GM12891 (cell line): Measurements from ENCODE around the gene SMIM35.

ENCODE experiments used
- POLR2A ChIP-seq: IDR thresholded peaks from 2 replicates; pipeline ENCODE4 v1.6.1; 2011; ENCODE audit warnings: low read depth, low read length, control low read depth
- TAF1 ChIP-seq: IDR thresholded peaks from 2 replicates; pipeline ENCODE4 v1.6.1; 2011; ENCODE audit warnings: low read depth, low read length, control low read depth

DNA sequence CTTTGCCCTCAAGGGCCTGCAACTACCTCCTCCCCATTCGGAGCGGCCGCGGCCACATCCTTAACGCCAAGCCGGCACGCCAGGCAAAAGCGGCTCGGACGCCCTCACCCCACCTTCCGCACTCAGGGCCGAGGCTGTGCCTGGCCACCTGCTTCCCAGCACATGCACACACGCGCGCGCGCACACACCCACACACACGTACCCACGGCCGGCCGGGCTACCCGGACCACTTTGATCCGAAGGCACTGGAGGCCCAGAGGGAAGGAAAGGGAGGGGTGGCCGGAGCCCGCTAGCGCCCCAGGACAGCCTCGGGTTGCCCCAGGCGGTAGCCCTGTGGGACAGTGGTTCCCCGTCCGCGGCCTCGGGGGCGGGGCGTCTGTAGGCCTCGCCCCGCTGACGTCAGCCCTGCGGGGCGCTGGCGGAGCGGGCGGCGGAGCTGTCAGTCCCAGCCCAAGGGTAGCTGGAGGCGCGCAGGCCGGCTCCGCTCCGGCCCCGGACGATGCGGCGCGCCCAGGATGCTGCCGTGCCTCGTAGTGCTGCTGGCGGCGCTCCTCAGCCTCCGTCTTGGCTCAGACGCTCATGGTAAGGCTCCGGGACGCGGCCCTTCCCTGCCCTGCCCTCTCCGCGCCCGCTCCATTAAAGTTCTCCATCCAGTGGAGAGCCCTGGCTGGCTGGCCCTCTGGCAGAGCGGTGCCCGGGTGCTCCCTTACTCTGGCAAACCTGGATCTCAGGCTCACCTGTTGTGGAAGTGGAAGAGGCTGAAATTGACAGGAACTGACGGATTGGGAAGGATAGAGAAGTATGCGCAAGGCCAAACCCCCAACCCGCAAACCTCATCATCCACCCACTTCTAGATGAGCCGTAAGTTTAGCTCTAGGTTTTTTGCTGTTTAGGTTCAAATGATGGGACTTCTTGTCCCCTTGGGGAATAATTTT, 100.5 kb downstream of the SMIM35 start, which contains the start of gene IL10RA:
- TF ChIP-seq POLR2A (peak; percentile 93), TAF1 (peak; percentile 92)
